ENCODE measurements around the gene GBF1. TPM values are rescaled to one million over a fixed set of nuclear protein-coding genes. Genes with fewer than 3 reads are reported as not detected.

GBF1 gene
- total and polyA plus RNA-seq, 2 donors (not counting 1 experiment from before 2014, with no cell fraction given) = 20.8 to 39.3 TPM

GRCh38 chr10:102358712-102359382 is 113.5 kb downstream of the GBF1 start:
- H3K27me3 ChIP-seq (replicated peaks in 1 of 4; ENCODE audit: control extremely low read depth in 1 of 4, control insufficient read depth in 3 of 4, insufficient read depth in 4 of 4, low read length in 3 of 4) = no peaks in the 10 kb centered on the region
- no peaks in the 10 kb centered on the region for H3K79me2 ChIP-seq (ENCODE audit: control insufficient read depth, insufficient read depth, low read length)
- Mint-ChIP-seq H3K4me3 (no peak overlapping the region), H3K27me3 (no peaks in the 10 kb centered on the region), H3K9me3 (ENCODE audit: insufficient read depth) (no peaks in the 10 kb centered on the region), H3K27ac (no peak overlapping the region), H3K4me1 (no peaks in the 10 kb centered on the region)
- no peak overlapping the region for H2AFZ ChIP-seq (ENCODE audit: insufficient read depth, low read depth, low read length, poor library complexity, severe bottlenecking)
- ChIA-PET POLR2A (interaction anchor here (0.5 kb wide), 1 partner anchor 36 kb away, joined by 4 read pairs; no protein-coding TSS in a partner anchor), CTCF (interaction anchor here (0.5 to 14.6 kb wide), 6 partner anchors 9 to 334 kb away, joined by 3 to 391 read pairs (median 4); partner anchors contain the start of gene ELOVL3)
- no peak for TF ChIP-seq CTCF (IDR thresholded peaks at IDR 0.05)
- TF ChIP-seq EZH2 (IDR thresholded peaks at IDR 0.05; ENCODE audit: borderline replicate concordance, insufficient read depth, low read depth, low read length, poor library complexity, severe bottlenecking) = no peak
- intact Hi-C loops (cut with micrococcal nuclease) = no loop called here
- DNase-seq = no peak
- no peak overlapping the region for H3K4me2 ChIP-seq (replicated peaks; ENCODE audit: low read depth, low read length, poor library complexity, severe bottlenecking)
- WGBS (ENCODE audit: insufficient coverage) = 100% methylated on average over 1 of the region's 4 CpGs
- H3K9ac ChIP-seq (ENCODE audit: low read length) = no peak overlapping the region
- H3K4me3 ChIP-seq (ENCODE audit: control extremely low read depth in 1 of 5, extremely low read depth in 1 of 5, insufficient read depth in 1 of 5, low read depth in 2 of 5, low read length in 4 of 5) = no peak overlapping the region
- no peak for ATAC-seq (ENCODE audit: low read depth)
- H3K27ac ChIP-seq (ENCODE audit: low read length in 2 of 2) = no peak overlapping the region
- peaks cover 12% of the 10 kb centered on the region for H4K20me1 ChIP-seq (ENCODE audit: control insufficient read depth, insufficient read depth, low read length, poor library complexity, severe bottlenecking)
- peaks cover 6 to 86% of the 10 kb centered on the region in 2 experiments for H3K36me3 ChIP-seq (replicated peaks in 1 of 2; ENCODE audit: control extremely low read depth in 1 of 2, control insufficient read depth in 1 of 2, extremely low read depth in 1 of 2, insufficient read depth in 2 of 2, low read length in 1 of 2)
- no peaks in the 10 kb centered on the region for H3K9me3 ChIP-seq (ENCODE audit: control extremely low read depth in 1 of 3, control insufficient read depth in 2 of 3, insufficient read depth in 1 of 3, low read length in 2 of 3)
- H3K4me1 ChIP-seq (ENCODE audit: control insufficient read depth in 2 of 2, insufficient read depth in 2 of 2, low read length in 2 of 2) = no peaks in the 10 kb centered on the region

DNA sequence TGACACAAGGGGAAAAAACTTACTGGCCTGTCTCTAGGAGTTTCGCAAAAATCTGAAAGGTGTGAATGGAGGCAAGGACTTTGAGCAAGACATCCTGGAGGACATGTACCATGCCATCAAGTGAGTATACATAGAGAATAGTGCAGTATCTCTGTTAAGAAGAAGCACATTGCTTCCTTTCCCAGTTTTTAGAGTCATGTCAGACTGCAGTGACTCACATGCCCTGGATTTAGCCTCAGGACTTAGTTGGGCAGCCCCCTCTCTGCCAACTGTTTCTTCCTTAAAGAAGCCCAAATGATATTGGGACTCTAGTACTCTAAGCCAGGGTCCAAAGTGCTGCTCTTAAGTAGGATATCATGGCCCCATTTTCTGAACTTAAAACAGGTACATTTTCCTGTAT is 122.1 kb downstream of the GBF1 start:
- Mint-ChIP-seq H3K4me3 (no peak overlapping the region), H3K4me1 (no peaks in the 10 kb centered on the region), H3K9me3 (ENCODE audit: insufficient read depth) (no peaks in the 10 kb centered on the region), H3K27me3 (no peaks in the 10 kb centered on the region), H3K27ac (no peak overlapping the region)
- peaks cover 12 to 85% of the 10 kb centered on the region in 2 experiments for H3K36me3 ChIP-seq (replicated peaks in 1 of 2; ENCODE audit: control extremely low read depth in 1 of 2, control insufficient read depth in 1 of 2, extremely low read depth in 1 of 2, insufficient read depth in 2 of 2, low read length in 1 of 2)
- no peak overlapping the region for H3K4me3 ChIP-seq (ENCODE audit: control extremely low read depth in 1 of 5, extremely low read depth in 1 of 5, insufficient read depth in 1 of 5, low read depth in 2 of 5, low read length in 4 of 5)
- TF ChIP-seq CTCF (IDR thresholded peaks at IDR 0.05) (no peak), EZH2 (IDR thresholded peaks at IDR 0.05; ENCODE audit: borderline replicate concordance, insufficient read depth, low read depth, low read length, poor library complexity, severe bottlenecking) (no peak)
- no peak overlapping the region for H3K4me2 ChIP-seq (replicated peaks; ENCODE audit: low read depth, low read length, poor library complexity, severe bottlenecking)
- 100% methylated on average over 1 of the region's 1 CpG for WGBS (ENCODE audit: insufficient coverage)
- H4K20me1 ChIP-seq (ENCODE audit: control insufficient read depth, insufficient read depth, low read length, poor library complexity, severe bottlenecking) = peaks cover 4% of the 10 kb centered on the region
- no peaks in the 10 kb centered on the region for H3K9me3 ChIP-seq (ENCODE audit: control extremely low read depth in 1 of 3, control insufficient read depth in 2 of 3, insufficient read depth in 1 of 3, low read length in 2 of 3)
- intact Hi-C loops (cut with micrococcal nuclease) = no loop called here
- H2AFZ ChIP-seq (ENCODE audit: insufficient read depth, low read depth, low read length, poor library complexity, severe bottlenecking) = no peak overlapping the region
- DNase-seq = no peak
- H3K79me2 ChIP-seq (ENCODE audit: control insufficient read depth, insufficient read depth, low read length) = no peaks in the 10 kb centered on the region
- ChIA-PET CTCF (no interaction called here), POLR2A (no interaction called here)
- no peaks in the 10 kb centered on the region for H3K4me1 ChIP-seq (ENCODE audit: control insufficient read depth in 2 of 2, insufficient read depth in 2 of 2, low read length in 2 of 2)
- no peak overlapping the region for H3K9ac ChIP-seq (ENCODE audit: low read length)
- no peak for ATAC-seq (ENCODE audit: low read depth)
- no peak overlapping the region for H3K27ac ChIP-seq (ENCODE audit: low read length in 2 of 2)
- H3K27me3 ChIP-seq (replicated peaks in 1 of 4; ENCODE audit: control extremely low read depth in 1 of 4, control insufficient read depth in 3 of 4, insufficient read depth in 4 of 4, low read length in 3 of 4) = no peaks in the 10 kb centered on the region
